Measurements from ENCODE around the gene CCL4.
"Not testable (repeated sequence)": the region's sequence is repeated elsewhere in the genome, so short reads cannot be mapped to it uniquely, and the experiment has no call there.

CCL4 gene

DNA sequence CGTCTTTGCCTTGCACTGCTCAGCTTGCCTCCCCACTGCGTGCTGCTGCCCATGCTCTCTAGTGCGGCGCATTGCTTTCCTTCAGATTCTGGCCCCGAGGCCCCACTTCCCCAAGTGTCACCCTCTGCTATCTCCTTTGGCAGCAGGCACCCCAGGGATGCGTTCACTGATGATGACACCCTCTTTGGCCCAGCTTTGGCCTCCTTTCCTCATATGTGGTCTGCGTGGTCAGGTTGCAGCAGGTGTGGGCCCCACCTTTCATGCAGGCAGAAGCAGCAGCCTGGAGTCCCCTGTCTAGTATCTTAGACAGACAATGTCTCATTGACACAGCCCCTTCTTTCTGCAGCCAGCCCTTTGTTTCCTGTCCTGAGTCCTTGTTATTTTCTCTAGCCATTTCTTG lies 8.9 kb upstream of the CCL4 start:
- no peak for TF ChIP-seq CTCF (conservative IDR thresholded peaks at IDR 0.05; ENCODE audit: low read depth)
- ChIA-PET CTCF (no interaction called here), POLR2A (ENCODE audit: low non-redundant PET) (no interaction called here)
- DNase-seq (ENCODE audit: low spot score), result no peak
- no peak overlapping the region for H3K27ac ChIP-seq

DNA sequence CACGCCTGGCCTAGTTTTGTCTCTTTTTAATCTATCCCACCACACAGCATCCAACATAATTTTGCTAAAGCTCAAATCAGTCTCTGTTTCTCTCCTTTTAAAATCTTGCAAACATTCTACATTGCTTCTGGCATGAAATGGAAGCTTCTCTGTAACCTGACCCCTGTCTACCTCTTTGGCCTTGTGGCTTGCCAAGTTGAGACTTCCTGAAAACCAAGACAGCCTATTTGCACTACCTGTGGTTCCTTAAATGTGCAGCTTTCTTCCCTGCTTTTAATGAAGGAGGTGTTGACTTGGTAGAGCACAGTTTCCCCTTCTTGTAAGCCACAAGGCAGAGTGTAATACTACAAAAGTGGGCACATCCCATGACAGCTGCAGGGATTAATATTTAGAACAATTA lies 7.6 kb upstream of the CCL4 start:
- DNase-seq (ENCODE audit: low spot score), result no peak
- H3K27ac ChIP-seq, result no peak overlapping the region
- no peak for TF ChIP-seq CTCF (conservative IDR thresholded peaks at IDR 0.05; ENCODE audit: low read depth)
- POLR2A ChIA-PET (ENCODE audit: low non-redundant PET), result no interaction called here
- CTCF ChIA-PET, result interaction anchor here (0.6 kb wide), 1 partner anchor 1278 kb away, joined by 8 read pairs; no protein-coding TSS in a partner anchor

- H3K27ac ChIP-seq; CTCF ChIA-PET; POLR2A ChIA-PET (ENCODE audit: low non-redundant PET); DNase-seq (ENCODE audit: low spot score): not testable (repeated sequence)
These were observed 4.6 kb upstream of the CCL4 start for GRCh38 chr17:36099004-36099403.

- CTCF ChIA-PET; H3K27ac ChIP-seq; POLR2A ChIA-PET (ENCODE audit: low non-redundant PET): not testable (repeated sequence)
These were observed 619 bp downstream of the CCL4 start for GRCh38 chr17:36104246-36104645.

GRCh38 chr17:36104701-36105181 lies 1.1 kb downstream of the CCL4 start:
- H3K27ac ChIP-seq, result no peak overlapping the region
- TF ChIP-seq CTCF (conservative IDR thresholded peaks at IDR 0.05; ENCODE audit: low read depth), result no peak
- CTCF ChIA-PET, result no interaction called here
- POLR2A ChIA-PET (ENCODE audit: low non-redundant PET), result no interaction called here
- no peak for DNase-seq (ENCODE audit: low spot score)

More at GRCh38 chr17:36104246-36104645, 619 bp downstream of the CCL4 start:
- not testable (repeated sequence) for DNase-seq (ENCODE audit: low spot score)

DNA sequence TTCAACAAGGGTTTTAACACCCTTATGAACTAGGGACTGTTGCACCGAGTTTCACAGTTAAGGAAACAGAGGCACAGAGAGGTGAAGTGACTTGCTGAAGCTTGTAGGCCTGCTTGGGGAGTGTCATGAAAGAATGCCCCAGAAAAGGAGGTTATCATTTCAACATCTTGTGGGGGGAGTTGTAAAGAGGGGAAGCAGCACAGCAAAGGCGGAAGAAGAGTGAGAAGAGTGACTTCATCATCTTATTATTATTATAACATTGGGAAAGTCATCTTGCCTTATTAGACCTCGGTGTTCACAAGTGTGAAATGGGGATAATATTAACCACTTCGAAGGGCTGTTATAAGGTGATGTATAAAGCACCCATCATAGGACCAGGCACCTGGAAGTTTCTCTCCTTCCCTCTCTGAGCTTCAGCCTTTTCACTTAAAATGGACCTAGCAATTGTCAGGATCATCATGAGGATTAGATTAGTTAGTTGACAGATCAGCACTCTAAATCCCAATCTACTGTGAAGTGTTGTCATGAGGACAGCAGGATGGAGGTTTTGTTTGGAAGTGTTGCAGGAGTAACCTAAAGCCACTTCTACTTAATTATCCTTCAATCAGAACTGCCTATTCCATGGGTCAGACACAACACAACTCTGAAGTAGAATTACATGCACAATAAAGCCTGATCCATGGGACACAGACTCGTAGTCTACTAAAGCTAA lies 2.3 kb downstream of the CCL4 start:
- H3K27ac ChIP-seq, result no peak overlapping the region
- no peak for DNase-seq (ENCODE audit: low spot score)
- ChIA-PET POLR2A (ENCODE audit: low non-redundant PET) (no interaction called here), CTCF (interaction anchor here (0.5 to 0.6 kb wide), 2 partner anchors 12 to 27 kb away, joined by 3 to 4 read pairs; no protein-coding TSS in a partner anchor)
- TF ChIP-seq CTCF (conservative IDR thresholded peaks at IDR 0.05; ENCODE audit: low read depth), result no peak

- no peak for TF ChIP-seq CTCF (conservative IDR thresholded peaks at IDR 0.05; ENCODE audit: low read depth)
- POLR2A ChIA-PET (ENCODE audit: low non-redundant PET), result no interaction called here
- DNase-seq (ENCODE audit: low spot score), result no peak
- no peak overlapping the region for H3K27ac ChIP-seq
- CTCF ChIA-PET, result interaction anchor here (0.6 kb wide), 1 partner anchor 28 kb away, joined by 3 read pairs; no protein-coding TSS in a partner anchor
These were observed 2.8 kb downstream of the CCL4 start for GRCh38 chr17:36106493-36106835.

Measured in RWPE1 (cell line).